T-helper 17 cell (primary cell): ENCODE measurements around the gene GRHL3. TPM values are rescaled to one million over a fixed set of nuclear protein-coding genes. Genes with fewer than 3 reads are reported as not detected.

Source experiments
- ATAC-seq: fragments of 150-1000 bp; cut with Tn5 transposase; 2 replicates; pipeline ENCODE4 v1.10.0; 2021; ENCODE audit warnings: mild to moderate bottlenecking, moderate library complexity
- DNase-seq, 3 donors: peaks; one replicate each; pipeline versions ENCODE4 v3.0.0 to v3.0.0-alpha.2; 2020 to 2021
- H3K9me3 ChIP-seq: one replicate; pipeline ENCODE4 v1.7.0; 2013; ENCODE audit warnings: low read length, mild to moderate bottlenecking; ENCODE audit not compliant: control insufficient read depth, poor library complexity, severe bottlenecking
- H3K27ac Mint-ChIP-seq: one replicate; pipeline ENCODE4 v1.8.0; 2022; ENCODE audit warnings: mild to moderate bottlenecking, moderate library complexity, mixed read lengths
- H3K27me3 Mint-ChIP-seq: one replicate; pipeline ENCODE4 v1.8.0; 2022; ENCODE audit warnings: mixed read lengths
- H3K36me3 Mint-ChIP-seq: one replicate; pipeline ENCODE4 v1.8.0; 2022; ENCODE audit warnings: low read depth, mixed read lengths
- H3K4me1 Mint-ChIP-seq: one replicate; pipeline ENCODE4 v1.8.0; 2022; ENCODE audit warnings: mild to moderate bottlenecking, mixed read lengths
- H3K4me3 Mint-ChIP-seq: one replicate; pipeline ENCODE4 v1.8.0; 2022; ENCODE audit warnings: mild to moderate bottlenecking, moderate library complexity, mixed read lengths
- total RNA-seq, 4 donors: library from RNA in 2 of 4; stranded (reverse) in 2 of 4; gene quantifications; one replicate each; pipeline ENCODE4 v1.2.3 and lab custom pipeline; 2022 to 2026

GRHL3 gene
- total RNA-seq, 2 donors from 2014 or later, result not detected

DNA sequence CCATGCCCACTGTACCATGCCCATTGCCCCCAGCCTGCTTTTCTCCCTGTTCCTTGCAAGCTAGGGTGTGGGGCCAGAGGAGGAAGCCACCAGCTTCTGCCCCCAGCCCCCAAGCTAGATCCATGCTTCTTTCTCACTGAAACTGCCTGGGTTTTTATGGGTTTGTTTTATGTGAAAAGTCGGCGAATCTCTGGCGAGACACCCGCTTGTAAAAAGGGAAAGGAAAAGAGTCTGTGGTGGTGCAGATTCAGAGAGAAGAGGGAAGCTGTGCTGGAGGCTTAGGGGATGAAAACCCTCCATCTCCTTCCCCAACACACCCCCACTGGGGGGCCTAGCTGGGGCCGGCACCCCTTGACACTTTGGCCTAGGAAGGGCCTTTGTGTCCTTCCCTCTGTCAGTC, 26.2 kb downstream of the GRHL3 start:
- no peak for DNase-seq
- H3K27me3 Mint-ChIP-seq, result peaks cover 11% of the 10 kb centered on the region
- H3K36me3 Mint-ChIP-seq, result no peaks in the 10 kb centered on the region
- no peaks in the 10 kb centered on the region for H3K9me3 ChIP-seq
- H3K4me3 Mint-ChIP-seq, result no peak overlapping the region
- ATAC-seq, result no peak
- H3K27ac Mint-ChIP-seq, result no peak overlapping the region
- H3K4me1 Mint-ChIP-seq, result peaks cover 5% of the 10 kb centered on the region

DNA sequence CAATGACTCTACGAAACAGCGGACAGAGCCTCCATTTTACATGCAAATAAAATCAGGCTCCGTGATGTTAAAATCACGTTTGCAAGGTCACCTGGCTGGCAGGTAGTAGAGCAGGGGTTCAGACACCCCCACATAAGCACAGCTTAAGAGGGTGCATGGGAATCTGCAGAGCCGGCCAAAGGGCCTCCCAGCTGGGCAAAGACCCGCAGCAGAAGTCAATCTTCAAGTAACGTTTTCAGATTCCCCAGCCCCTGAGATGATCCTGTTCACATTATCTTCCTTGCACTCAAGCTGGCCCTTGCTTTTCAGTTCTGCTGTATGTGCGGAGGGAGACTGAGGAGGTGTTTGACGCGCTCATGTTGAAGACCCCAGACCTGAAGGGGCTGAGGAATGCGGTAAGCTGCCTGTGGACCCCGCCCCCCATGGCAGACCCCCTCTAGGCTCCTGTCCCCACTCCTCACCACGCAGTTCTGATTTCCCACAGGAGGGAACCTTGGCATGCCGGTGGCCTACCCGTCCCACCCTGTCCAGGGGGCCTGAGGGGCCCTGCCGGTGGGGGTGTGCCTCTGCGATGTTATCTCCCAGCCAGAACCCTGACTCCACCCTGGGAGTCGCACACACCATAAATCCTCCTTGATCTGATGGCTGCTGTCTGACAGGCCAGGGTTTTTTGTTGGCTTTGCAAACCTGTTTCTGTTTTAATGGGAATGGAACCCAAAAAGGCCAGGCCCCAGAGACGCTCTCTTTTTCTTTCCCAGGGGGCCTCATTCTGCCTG, 28.2 kb downstream of the GRHL3 start:
- Mint-ChIP-seq H3K36me3 (no peaks in the 10 kb centered on the region), H3K4me3 (no peak overlapping the region), H3K4me1 (peaks cover 10% of the 10 kb centered on the region), H3K27me3 (peaks cover 7% of the 10 kb centered on the region), H3K27ac (no peak overlapping the region)
- H3K9me3 ChIP-seq, result no peaks in the 10 kb centered on the region
- DNase-seq, result no peak
- ATAC-seq, result no peak

DNA sequence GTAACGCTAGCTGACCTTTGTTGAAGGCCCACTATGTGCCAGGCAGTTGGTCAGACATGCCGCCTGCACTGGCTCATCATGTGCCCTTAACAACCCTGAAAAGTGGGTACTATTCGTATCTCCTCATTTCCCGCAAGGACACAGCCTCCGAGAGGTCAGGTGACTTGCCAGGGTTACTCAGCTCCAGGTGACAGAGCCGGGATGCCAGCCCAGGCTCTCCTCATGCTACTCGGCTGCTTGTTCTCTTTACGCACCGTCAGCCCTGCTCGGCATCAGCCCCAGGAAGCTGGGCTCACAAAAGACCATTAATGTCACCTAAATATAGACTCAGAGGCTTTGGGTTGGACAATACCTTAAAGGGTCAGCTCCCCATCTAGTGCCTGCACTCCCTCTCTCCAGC, 29.0 kb downstream of the GRHL3 start:
- H3K4me1 Mint-ChIP-seq, result peaks cover 10% of the 10 kb centered on the region
- ATAC-seq, result no peak
- DNase-seq, result no peak

DNA sequence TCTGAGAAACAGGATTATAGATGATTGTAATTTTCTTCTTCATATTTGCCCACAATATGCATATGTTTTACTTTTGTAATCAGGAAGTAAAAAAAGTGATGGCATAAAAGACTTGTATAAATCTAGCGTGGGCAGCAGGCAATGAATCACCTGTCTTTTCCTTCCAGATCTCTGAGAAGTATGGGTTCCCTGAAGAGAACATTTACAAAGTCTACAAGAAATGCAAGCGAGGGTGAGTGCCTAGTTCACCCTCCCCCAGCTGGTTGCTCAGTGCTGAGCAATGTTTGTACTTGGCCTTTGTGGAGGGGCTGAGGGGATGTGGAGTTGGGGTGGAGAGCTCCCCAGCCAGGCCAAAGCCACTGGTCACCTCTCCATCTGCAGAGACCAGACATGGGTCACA, 30.7 kb downstream of the GRHL3 start:
- H3K27ac Mint-ChIP-seq, result peak overlapping the region; percentile 56
- peaks cover 7% of the 10 kb centered on the region for H3K27me3 Mint-ChIP-seq
- no peaks in the 10 kb centered on the region for H3K9me3 ChIP-seq
- H3K4me3 Mint-ChIP-seq, result no peak overlapping the region
- no peak for DNase-seq
- H3K4me1 Mint-ChIP-seq, result peaks cover 10% of the 10 kb centered on the region
- no peaks in the 10 kb centered on the region for H3K36me3 Mint-ChIP-seq
- no peak for ATAC-seq

More for the DNA sequence above, 29.0 kb downstream of the GRHL3 start:
- H3K9me3 ChIP-seq, result no peaks in the 10 kb centered on the region
- H3K36me3 Mint-ChIP-seq, result no peaks in the 10 kb centered on the region
- H3K27ac Mint-ChIP-seq, result no peak overlapping the region
- H3K27me3 Mint-ChIP-seq, result peaks cover 7% of the 10 kb centered on the region
- H3K4me3 Mint-ChIP-seq, result no peak overlapping the region

GRCh38 chr1:24351247-24351646, 32.1 kb downstream of the GRHL3 start:
- peaks cover 7% of the 10 kb centered on the region for H3K4me1 Mint-ChIP-seq
- no peaks in the 10 kb centered on the region for H3K36me3 Mint-ChIP-seq
- DNase-seq (no peak), ATAC-seq (no peak)
- peak overlapping the region; percentile 73 for H3K4me3 Mint-ChIP-seq
- no peaks in the 10 kb centered on the region for H3K9me3 ChIP-seq
- peak overlapping the region; percentile 56 for H3K27ac Mint-ChIP-seq
- peaks cover 7% of the 10 kb centered on the region for H3K27me3 Mint-ChIP-seq

- Mint-ChIP-seq H3K4me1 (peaks cover 7% of the 10 kb centered on the region), H3K27me3 (peaks cover 7% of the 10 kb centered on the region), H3K36me3 (no peaks in the 10 kb centered on the region), H3K4me3 (no peak overlapping the region), H3K27ac (no peak overlapping the region)
- ATAC-seq (no peak), DNase-seq (no peak)
- no peaks in the 10 kb centered on the region for H3K9me3 ChIP-seq
Observed at GRCh38 chr1:24351918-24352627, 32.9 kb downstream of the GRHL3 start.

DNA sequence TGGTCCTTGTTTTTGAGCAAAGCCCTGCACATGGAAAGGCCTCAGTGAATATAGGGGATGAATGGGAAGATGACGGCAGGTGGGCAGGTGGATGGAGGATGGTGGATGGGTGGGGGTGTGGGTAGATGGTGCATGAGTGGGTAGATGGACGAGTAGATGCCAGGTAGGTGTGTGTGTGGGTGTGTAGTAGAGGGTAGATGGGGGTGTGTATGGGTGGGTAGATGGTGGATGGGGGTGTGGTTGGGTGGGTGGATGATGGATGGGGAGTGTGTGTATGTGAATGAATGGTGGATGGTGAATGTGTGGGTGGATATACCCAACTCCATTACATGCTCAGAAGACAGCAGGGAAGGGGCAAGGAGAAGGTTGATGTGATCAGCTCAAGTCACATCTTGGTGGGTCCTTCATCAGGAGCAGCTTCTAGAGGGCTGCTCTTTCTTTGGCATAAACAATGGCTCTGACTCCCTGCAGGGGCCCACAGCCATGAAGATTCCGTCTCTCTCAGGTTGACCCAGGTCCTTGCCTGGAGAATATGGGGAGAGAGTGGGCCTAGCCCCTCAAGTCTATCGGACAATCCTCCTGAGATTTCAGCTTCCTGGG, 34.2 kb downstream of the GRHL3 start:
- Mint-ChIP-seq H3K36me3 (peaks cover 6% of the 10 kb centered on the region), H3K27ac (no peak overlapping the region), H3K27me3 (peaks cover 5% of the 10 kb centered on the region), H3K4me1 (peaks cover 7% of the 10 kb centered on the region), H3K4me3 (no peak overlapping the region)
- ATAC-seq (no peak), DNase-seq (no peak)
- H3K9me3 ChIP-seq, result no peaks in the 10 kb centered on the region

- H3K4me1 Mint-ChIP-seq, result peaks cover 5% of the 10 kb centered on the region
- H3K27me3 Mint-ChIP-seq, result no peaks in the 10 kb centered on the region
- DNase-seq, result no peak
- H3K36me3 Mint-ChIP-seq, result peaks cover 6% of the 10 kb centered on the region
- no peak for ATAC-seq
- H3K9me3 ChIP-seq, result no peaks in the 10 kb centered on the region
- no peak overlapping the region for H3K4me3 Mint-ChIP-seq
- no peak overlapping the region for H3K27ac Mint-ChIP-seq
Observed at GRCh38 chr1:24355466-24355865, 36.3 kb downstream of the GRHL3 start.

DNA sequence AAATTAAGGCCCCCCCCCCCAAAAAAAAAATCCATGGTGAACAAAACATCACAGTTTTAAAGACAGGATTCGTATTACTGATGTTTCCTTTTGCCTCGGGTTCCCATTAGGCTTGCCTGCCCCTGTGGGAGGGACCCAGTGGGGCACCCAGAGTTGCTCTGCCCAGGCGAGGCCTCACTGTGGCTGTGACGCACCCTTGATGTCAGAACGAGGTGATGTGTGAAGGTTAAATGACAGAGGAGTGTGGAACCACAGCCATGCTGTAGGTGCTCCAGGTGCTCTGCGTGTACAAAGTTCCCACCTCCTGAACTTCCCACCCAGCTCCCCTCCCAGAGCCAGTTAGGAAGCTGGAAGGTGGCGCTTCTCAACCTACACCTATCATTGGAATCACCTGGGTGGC, 37.9 kb downstream of the GRHL3 start:
- no peak for DNase-seq
- H3K9me3 ChIP-seq, result no peaks in the 10 kb centered on the region
- no peak overlapping the region for H3K4me3 Mint-ChIP-seq
- H3K27ac Mint-ChIP-seq, result no peak overlapping the region
- peaks cover 6% of the 10 kb centered on the region for H3K36me3 Mint-ChIP-seq
- no peaks in the 10 kb centered on the region for H3K27me3 Mint-ChIP-seq
- no peaks in the 10 kb centered on the region for H3K4me1 Mint-ChIP-seq
- no peak for ATAC-seq

- no peaks in the 10 kb centered on the region for H3K27me3 Mint-ChIP-seq
- no peaks in the 10 kb centered on the region for H3K9me3 ChIP-seq
- no peak for DNase-seq
- H3K36me3 Mint-ChIP-seq, result peaks cover 6% of the 10 kb centered on the region
- no peak overlapping the region for H3K4me3 Mint-ChIP-seq
- ATAC-seq, result no peak
- H3K4me1 Mint-ChIP-seq, result no peaks in the 10 kb centered on the region
- no peak overlapping the region for H3K27ac Mint-ChIP-seq
Observed at GRCh38 chr1:24360681-24361080, 41.5 kb downstream of the GRHL3 start.

DNA sequence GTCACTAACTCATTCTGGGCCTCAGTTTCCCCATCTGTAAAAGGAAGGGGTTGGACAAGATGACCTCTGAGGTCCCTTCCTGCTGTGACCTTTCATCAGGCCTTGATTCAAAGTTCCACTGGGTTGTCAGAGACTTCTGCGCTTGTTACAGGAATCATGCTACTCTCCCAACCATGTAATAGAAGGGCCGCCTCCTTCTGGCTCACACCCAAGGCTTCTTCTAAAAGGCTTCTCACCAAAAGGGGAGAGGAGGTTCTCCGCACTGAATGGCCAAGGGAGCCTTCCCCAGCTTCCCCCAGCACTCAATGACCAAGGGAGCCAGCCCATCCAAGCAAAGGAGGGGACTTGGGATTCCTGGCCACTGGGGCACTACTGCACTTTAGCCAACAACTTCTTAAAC, 42.7 kb downstream of the GRHL3 start:
- Mint-ChIP-seq H3K27ac (no peak overlapping the region), H3K4me1 (no peaks in the 10 kb centered on the region), H3K36me3 (peaks cover 6% of the 10 kb centered on the region), H3K27me3 (no peaks in the 10 kb centered on the region), H3K4me3 (no peak overlapping the region)
- no peak for ATAC-seq
- no peaks in the 10 kb centered on the region for H3K9me3 ChIP-seq
- no peak for DNase-seq

GRCh38 chr1:24362396-24362795, 43.2 kb downstream of the GRHL3 start:
- DNase-seq (no peak), ATAC-seq (no peak)
- Mint-ChIP-seq H3K4me3 (no peak overlapping the region), H3K27ac (no peak overlapping the region), H3K27me3 (no peaks in the 10 kb centered on the region), H3K4me1 (no peaks in the 10 kb centered on the region), H3K36me3 (peaks cover 6% of the 10 kb centered on the region)
- no peaks in the 10 kb centered on the region for H3K9me3 ChIP-seq

- no peak for DNase-seq
- Mint-ChIP-seq H3K4me3 (no peak overlapping the region), H3K4me1 (no peaks in the 10 kb centered on the region), H3K27ac (no peak overlapping the region), H3K36me3 (no peaks in the 10 kb centered on the region), H3K27me3 (no peaks in the 10 kb centered on the region)
- H3K9me3 ChIP-seq, result no peaks in the 10 kb centered on the region
- no peak for ATAC-seq
Observed at GRCh38 chr1:24362982-24363614, 43.9 kb downstream of the GRHL3 start.
